Subcutaneous abdominal adipose tissue (tissue), 5 donors: ENCODE results near the gene THADA.
"Not testable (repeated sequence)": the region's sequence is repeated elsewhere in the genome, so short reads cannot be mapped to it uniquely, and the experiment has no call there.

Experiments used
- H3K27ac ChIP-seq: one replicate; pipeline ENCODE4 v1.7.0; 2013; ENCODE audit warnings: low read depth, mild to moderate bottlenecking, inconsistent platforms, low read length, moderate library complexity
- H3K27me3 ChIP-seq, 5 donors: one replicate each; pipeline ENCODE4 v1.7.0; 2013; ENCODE audit warnings: low read length in 5 of 5, inconsistent platforms in 1 of 5; ENCODE audit not compliant: control insufficient read depth in 5 of 5, insufficient read depth in 4 of 5
- H3K36me3 ChIP-seq, 5 donors: one replicate each; pipeline ENCODE4 v1.7.0; 2013; ENCODE audit warnings: low read length in 5 of 5; ENCODE audit not compliant: control insufficient read depth in 5 of 5, insufficient read depth in 5 of 5
- H3K4me1 ChIP-seq, 5 donors: one replicate each; pipeline ENCODE4 v1.7.0; 2013; ENCODE audit warnings: low read length in 5 of 5, mild to moderate bottlenecking in 3 of 5, moderate library complexity in 1 of 5; ENCODE audit not compliant: control insufficient read depth in 5 of 5, insufficient read depth in 5 of 5
- H3K4me3 ChIP-seq, 5 donors: one replicate each; pipeline ENCODE4 v1.7.0; 2013; ENCODE audit warnings: low read length in 5 of 5, low read depth in 1 of 5
- H3K9ac ChIP-seq, 5 donors: one replicate each; pipeline ENCODE4 v1.7.0; 2013; ENCODE audit warnings: low read length in 5 of 5, mild to moderate bottlenecking in 4 of 5, moderate library complexity in 3 of 5
- H3K9me3 ChIP-seq, 5 donors: one replicate each; pipeline ENCODE4 v1.7.0; 2013; ENCODE audit warnings: low read length in 5 of 5; ENCODE audit not compliant: control insufficient read depth in 5 of 5
- donor health status: healthy.
- donor health status: healthy.
- donor health status: healthy.
- donor health status: healthy.
- donor health status: healthy.

Gene THADA

DNA sequence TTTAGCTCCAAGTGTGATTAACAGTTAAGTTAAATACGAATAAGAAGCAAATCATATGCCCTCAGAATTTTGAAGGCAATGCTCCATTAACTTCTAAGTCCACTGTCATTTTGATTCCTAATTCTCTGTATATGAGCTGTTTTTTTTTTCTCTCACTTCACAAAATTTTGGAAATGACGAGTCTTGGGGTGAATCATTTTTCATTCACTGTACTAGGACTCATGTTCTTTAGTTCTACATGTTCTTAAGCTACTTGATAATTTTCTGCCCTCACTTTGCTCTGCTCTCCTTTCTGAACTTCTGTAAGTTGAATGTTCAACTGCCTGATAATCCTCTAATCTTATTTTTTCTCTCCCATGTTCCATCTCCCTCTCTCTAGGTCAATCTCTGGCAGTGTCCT is 141.0 kb downstream of the THADA start:
- Histone ChIP-seq H3K4me1 (peaks cover 7 to 52% (median 51%) of the 10 kb centered on the region in 5 donors), H3K27ac (no peak overlapping the region), H3K4me3 (no peak overlapping the region), H3K36me3 (no peaks in the 10 kb centered on the region), H3K27me3 (no peaks in the 10 kb centered on the region), H3K9ac (no peak overlapping the region), H3K9me3 (no peaks in the 10 kb centered on the region)

DNA sequence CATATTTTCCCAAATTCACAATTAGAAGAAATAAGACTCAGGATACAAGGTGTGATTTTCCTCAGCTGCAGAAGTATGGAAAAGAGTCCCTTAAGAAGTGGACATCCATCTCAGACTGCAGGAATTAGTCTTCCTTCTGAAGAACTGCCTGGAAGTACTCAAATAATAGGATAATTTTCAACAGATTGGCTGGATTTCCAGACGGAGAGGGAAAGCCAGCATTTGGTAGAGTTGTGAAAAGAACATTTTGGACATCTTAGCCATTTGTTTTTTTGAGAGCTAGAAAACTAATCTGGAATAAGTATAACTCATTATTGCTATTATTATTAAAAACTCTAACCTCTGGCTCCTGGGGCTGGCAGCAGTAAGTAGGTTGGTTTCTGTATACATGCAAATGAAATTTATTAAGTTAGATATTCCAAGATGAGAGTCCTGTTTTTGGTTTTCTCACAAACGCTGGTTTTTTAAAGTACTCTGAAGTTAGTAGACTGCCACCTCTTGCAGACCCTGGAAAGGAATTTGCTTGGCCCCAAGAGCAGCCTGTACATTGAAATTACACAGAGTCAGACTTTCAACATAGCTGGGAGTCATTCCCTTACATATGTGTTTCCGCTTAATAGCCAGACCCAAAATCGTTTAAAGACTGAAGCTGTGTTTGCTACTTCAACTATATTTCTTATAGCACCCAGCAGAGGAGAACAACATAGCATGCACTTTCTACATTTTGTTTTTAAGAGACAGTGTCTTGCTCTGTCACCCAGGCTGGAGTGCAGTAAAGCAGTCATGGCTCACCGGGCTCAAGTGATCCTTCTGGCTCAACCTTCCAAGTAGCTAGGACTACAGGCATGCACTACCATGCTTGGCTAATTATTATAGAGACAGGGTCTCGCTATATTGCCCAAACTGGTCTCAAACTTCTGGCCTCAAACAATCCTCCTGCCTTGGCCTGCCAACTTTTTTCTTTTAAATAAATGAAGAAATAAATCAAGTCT is 142.4 kb downstream of the THADA start:
- Histone ChIP-seq H3K4me3 (no peak overlapping the region), H3K4me1 (peaks cover 2 to 43% (median 41%) of the 10 kb centered on the region in 5 donors), H3K27ac (peak overlapping the region; percentile 31)

DNA sequence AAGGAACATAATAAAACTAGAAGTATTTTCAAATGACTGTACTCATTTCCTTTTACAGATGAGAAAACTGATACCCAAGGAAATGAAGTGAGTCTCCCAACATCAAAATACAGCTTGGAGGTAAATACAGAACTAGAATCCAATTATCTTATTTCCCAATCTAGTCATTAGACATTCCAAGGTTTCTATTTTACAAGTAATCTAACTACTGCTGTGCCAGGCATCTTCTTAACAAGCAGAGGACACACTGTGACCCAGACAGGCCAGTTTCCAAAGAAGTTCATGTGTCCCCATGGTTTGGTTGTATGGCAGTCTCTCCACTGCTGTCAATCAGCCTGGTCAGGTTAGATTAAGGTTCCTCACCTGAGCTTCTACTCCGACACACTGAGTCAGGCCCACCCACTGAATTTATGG is 143.5 kb downstream of the THADA start:
- Histone ChIP-seq H3K9ac (peak overlapping the region in 1 of 5 donors; percentile 15), H3K4me3 (no peak overlapping the region), H3K36me3 (no peaks in the 10 kb centered on the region), H3K27ac (peak overlapping the region; percentile 31), H3K27me3 (no peaks in the 10 kb centered on the region), H3K4me1 (peaks cover 0 to 45% (median 33%) of the 10 kb centered on the region in 5 donors), H3K9me3 (no peaks in the 10 kb centered on the region)

More for the DNA sequence above, 142.4 kb downstream of the THADA start:
- no peaks in the 10 kb centered on the region for H3K27me3 ChIP-seq
- H3K9ac ChIP-seq = no peak overlapping the region
- H3K36me3 ChIP-seq = no peaks in the 10 kb centered on the region
- no peaks in the 10 kb centered on the region for H3K9me3 ChIP-seq

DNA sequence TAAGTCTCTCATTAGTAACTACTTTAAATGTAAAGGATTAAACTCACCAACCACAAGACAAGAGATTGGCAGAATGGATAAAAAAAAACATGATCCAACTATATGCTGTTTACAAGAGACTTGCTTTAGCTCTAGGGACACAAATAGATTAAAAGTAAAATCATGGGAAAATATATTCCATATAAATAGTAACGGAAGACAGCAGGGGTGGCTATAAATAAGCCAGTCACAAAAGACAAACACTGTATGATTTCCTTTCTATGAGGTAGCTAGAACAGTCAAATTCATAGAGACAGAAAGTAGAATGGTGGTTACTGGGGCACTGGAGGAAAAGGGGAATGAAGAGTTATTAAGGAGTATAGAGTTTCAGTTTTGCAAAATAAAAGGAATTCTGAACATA is 145.2 kb downstream of the THADA start:
- Histone ChIP-seq H3K4me3 (no peak overlapping the region), H3K36me3 (no peaks in the 10 kb centered on the region), H3K9me3 (no peaks in the 10 kb centered on the region), H3K27ac (no peak overlapping the region), H3K4me1 (peaks cover 0 to 33% (median 18%) of the 10 kb centered on the region in 5 donors), H3K27me3 (no peaks in the 10 kb centered on the region), H3K9ac (no peak overlapping the region)

DNA sequence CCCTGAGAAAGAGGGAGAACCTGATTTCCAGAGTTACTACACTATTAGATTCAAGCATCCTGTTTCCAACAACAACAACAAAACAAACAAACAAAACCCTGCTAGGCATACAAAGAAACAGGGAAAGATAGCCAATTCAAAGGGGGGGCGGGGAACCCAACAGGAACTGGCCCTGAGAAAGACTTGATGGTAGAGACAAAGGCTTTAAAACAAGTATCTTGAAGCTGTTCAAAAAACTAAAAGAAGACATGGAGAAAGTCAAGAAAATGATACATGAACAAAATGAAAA is 147.1 kb downstream of the THADA start:
- Histone ChIP-seq H3K4me3 (no peak overlapping the region), H3K9ac (no peak overlapping the region), H3K9me3 (no peaks in the 10 kb centered on the region), H3K36me3 (no peaks in the 10 kb centered on the region), H3K4me1 (peaks cover 0 to 29% (median 19%) of the 10 kb centered on the region in 5 donors), H3K27me3 (no peaks in the 10 kb centered on the region), H3K27ac (no peak overlapping the region)

DNA sequence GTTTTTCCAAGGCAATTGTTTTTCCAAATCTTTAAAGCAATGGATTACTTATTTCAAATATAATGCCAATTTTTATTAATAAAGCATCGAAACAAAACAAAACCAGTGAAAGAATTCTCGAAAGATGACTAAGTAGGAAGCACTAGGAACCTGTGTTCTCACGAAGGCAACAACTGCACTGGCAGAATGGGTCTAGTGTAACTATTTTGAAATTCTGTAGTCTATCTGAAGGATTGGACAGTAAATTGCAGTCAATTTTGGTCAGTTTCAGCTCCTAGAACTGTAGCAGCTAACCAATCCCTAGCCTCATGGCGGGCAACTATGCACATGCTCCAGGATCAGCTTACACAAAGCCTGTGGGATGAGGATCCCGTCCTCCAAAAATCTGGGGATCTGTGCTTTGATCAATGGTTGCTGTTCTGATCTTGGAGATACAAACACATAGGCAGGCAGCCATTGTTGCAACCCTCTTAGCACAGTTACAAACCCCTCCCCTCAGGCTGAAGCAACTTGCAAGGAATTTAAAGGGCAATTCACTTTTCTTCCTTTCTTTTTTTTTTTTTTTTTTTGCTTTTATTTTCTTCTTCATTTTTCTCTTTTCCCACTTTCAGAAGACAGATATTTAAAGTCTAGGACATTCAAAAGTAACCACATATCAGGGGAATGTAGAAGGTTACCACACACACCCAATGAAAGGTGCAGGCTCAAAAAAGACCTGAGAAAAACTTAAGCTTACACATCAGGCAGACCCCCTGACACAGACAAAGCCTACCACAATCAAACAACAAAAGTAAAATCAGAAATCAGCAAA is 147.6 kb downstream of the THADA start:
- Histone ChIP-seq H3K9ac (no peak overlapping the region), H3K27me3 (no peaks in the 10 kb centered on the region), H3K27ac (no peak overlapping the region), H3K4me1 (peaks cover 0 to 25% (median 15%) of the 10 kb centered on the region in 5 donors), H3K4me3 (peak overlapping the region in 1 of 5 donors; percentile 51), H3K36me3 (no peaks in the 10 kb centered on the region), H3K9me3 (no peaks in the 10 kb centered on the region)

DNA sequence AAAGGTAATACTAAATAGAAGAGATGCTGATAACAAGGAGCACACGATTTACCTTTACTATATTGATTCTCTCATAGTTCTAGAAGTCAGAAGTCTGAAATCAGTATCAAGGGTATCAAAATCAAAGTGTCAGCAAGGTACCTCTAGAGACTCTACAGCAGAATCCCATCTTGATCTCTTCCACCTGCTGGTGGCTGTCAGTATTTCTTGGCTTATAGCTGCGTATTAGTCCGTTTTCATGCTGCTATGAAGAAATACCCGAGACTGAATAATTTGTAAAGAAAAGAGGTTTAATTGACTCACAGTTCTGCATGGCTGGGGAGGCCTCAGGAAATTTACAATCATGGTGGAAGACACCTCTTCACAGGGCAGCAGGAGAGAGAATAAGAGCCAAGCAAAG is 149.1 kb downstream of the THADA start:
- H3K4me1 ChIP-seq = peaks cover 0 to 16% (median 10%) of the 10 kb centered on the region in 5 donors
- H3K27ac ChIP-seq, H3K4me3 ChIP-seq, H3K27me3 ChIP-seq, H3K36me3 ChIP-seq, H3K9me3 ChIP-seq, H3K9ac ChIP-seq: not testable (repeated sequence)

DNA sequence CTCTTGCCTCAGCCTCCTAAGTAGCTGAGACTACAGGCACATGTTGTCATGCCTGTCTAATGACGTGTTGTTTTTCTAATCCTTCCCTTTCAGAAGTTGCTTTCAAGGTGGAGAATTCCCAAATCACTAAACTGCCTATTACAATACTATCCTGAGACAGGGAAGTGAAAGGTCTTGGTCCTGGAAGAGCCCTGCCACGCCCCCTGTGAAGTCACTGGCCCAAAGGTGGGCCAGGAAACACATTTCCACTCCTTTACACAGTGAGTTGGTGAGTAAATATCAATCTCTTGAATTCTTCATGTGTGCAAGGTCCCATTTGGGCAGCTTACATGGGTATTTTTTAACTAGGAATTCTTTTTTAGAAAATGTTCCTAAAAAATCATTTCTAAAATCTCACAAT is 150.1 kb downstream of the THADA start:
- H3K9me3 ChIP-seq = no peaks in the 10 kb centered on the region
- no peaks in the 10 kb centered on the region for H3K27me3 ChIP-seq
- no peaks in the 10 kb centered on the region for H3K36me3 ChIP-seq
- peak overlapping the region; percentile 35 for H3K27ac ChIP-seq
- H3K4me1 ChIP-seq = peaks cover 0 to 16% (median 10%) of the 10 kb centered on the region in 5 donors
- no peak overlapping the region for H3K4me3 ChIP-seq
- H3K9ac ChIP-seq = no peak overlapping the region

DNA sequence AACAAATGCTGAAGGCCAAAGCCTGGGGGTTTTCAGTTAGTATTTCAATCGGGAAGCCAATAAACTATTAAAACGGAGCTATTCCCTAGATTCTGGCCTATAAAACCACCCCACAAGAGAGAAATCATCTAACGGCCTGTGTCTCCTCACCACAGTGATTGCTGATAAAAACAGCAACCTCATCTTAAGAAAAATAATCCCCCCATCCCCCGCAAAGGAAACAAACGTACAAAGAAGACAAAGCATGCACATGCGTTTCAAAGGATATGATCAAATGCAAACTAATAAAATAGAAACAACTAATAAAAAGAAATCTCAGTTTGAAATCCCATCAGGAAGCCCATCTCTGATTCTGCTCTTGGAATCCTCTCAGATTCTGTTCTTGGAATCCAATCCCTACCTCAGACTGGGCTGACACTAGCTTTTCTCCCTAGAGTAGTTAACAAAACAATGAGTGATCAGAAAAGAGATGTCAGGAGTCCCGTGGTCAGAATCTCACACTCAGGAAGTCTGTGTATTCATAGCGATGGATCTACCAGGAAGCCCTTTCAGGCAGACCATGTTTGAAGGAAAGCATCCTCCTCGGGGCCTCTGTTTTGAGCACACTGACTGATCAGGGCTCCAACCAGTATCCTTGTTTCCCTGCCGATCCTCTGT is 150.7 kb downstream of the THADA start:
- no peak overlapping the region for H3K4me3 ChIP-seq
- H3K27me3 ChIP-seq = no peaks in the 10 kb centered on the region
- H3K36me3 ChIP-seq = no peaks in the 10 kb centered on the region
- no peaks in the 10 kb centered on the region for H3K9me3 ChIP-seq
- H3K27ac ChIP-seq = peak overlapping the region; percentile 35
- peaks cover 0 to 16% (median 10%) of the 10 kb centered on the region in 5 donors for H3K4me1 ChIP-seq
- no peak overlapping the region for H3K9ac ChIP-seq
